ENCODE data around the gene ATP11C.
"Not testable (repeated sequence)": the region's sequence is repeated elsewhere in the genome, so short reads cannot be mapped to it uniquely, and the experiment has no call there.

Gene ATP11C

GRCh38 chrX:139708067-139708466 lies 224.8 kb downstream of the ATP11C start, which contains the start of gene MCF2:
MCF2 (minus strand) TSS chrX:139708167; CDS start chrX:139651744, 56,423 bp downstream.
- DNase-seq, result no peak

GRCh38 chrX:139702658-139703057 lies 230.2 kb downstream of the ATP11C start:
- DNase-seq, result no peak

DNA sequence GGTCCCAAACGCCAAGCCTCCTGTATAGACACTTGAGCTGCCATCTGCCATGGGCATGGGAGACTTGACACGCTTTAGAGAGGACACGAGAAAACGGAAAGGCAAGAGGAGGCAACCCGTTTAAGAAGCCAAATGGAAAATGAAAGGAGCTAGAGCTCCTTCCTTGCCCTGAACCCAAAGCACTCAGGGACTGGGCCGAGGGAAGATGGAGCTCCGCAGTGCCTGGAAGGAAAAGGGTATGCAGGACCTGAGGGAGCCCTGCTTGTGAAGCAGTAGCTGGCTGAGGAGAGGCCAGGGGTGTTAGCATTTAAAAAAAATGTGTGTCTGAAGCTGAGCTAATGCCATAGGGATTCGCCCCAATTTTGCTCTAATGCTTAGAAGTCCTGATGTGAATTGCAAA lies 239.9 kb downstream of the ATP11C start:
- no peak for DNase-seq

DNA sequence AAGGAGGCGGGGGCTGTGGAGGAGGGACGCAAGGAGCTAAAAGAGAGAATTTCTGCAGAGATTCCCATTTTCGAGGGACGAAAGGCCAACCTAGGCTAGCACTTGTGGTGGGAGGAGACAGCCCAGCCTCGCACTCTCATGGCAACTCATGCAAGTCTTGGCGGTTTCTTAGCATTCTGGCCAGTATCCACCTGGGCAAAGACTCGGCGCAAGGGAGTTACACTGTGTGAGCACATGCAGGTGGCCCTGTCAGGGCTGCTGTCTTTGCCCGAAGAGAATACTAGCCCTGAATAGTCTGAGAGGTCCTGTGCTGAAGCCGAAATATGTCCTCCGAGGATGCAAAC lies 240.4 kb downstream of the ATP11C start:
- no peak for DNase-seq

- no peak for DNase-seq
Measured at GRCh38 chrX:139691843-139692505, 240.9 kb downstream of the ATP11C start.

- DNase-seq, result no peak
Measured at GRCh38 chrX:139691493-139691842, 241.4 kb downstream of the ATP11C start.

DNA sequence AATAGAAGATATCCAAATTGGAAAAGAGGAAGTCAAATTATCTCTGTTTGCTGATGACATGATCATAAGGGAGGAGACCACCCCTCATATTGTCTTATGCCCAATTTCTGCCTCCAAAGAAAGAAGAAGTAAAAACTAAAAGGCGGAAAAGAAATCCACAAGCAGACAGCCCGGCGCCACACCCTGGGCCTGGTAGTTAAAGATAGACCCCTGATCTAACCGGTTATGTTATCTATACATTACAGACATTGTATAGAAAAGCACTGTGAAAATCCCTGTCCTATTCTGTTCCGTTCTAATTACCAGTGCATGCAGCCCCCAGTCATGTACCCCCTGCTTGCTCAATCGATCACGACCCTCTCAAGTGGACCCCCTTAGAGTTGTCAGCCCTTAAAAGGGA lies 247.7 kb downstream of the ATP11C start:
- not testable (repeated sequence) for DNase-seq

DNA sequence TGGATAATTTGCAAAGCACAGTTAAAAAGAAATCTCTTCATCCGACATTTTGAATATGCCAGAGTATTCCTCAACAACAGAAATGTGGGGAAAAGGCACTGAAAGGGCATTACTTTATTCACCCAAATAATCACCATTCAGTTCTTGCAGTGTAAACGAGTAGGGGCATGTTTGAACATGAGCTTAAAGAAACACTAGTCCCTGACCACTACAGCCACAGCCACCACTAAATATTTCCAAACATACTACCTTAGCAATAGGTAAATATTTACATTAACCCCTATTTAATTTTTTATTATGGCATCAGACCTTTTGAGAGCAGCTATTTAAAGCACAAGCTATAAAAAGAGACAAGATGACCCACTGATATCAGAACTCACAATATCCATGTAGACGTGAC lies 252.5 kb downstream of the ATP11C start:
- DNase-seq, result no peak
